Spleen (tissue), 7 donors: ENCODE results near the gene PTPN9.

ENCODE experiments used
- POLR2A ChIP-seq, 3 donors: fragments of 450-650 bp; IDR thresholded peaks; one replicate each; pipeline ENCODE4 v1.5.1; 2017; ENCODE audit warnings: antibody characterized with exemption in 3 of 3, mild to moderate bottlenecking in 1 of 3
- TF ChIP-seq, protein P1 (sequence below), 11 experiments: fragments of 200-600 bp in 7 of 11; fragments of 450-650 bp in 4 of 11; sonication (generic) in 4 of 11; IDR thresholded peaks in 8 of 11; conservative IDR thresholded peaks in 3 of 11; 1 replicate in 7 of 11; 2 replicates in 4 of 11; pipeline versions ENCODE4 v1.4.0 to v1.8.0; 2016 to 2021; ENCODE audit warnings: antibody characterized with exemption in 11 of 11, inconsistent platforms in 4 of 11, mild to moderate bottlenecking in 1 of 11
- donor health status: DM: no; HTN: no; CAD: no; lungs with moderate emphysema.
- donor health status: DM: no; HTN: no; CAD: no.
- donor health status: DM: no; HTN: no; CAD: no.

DNA sequence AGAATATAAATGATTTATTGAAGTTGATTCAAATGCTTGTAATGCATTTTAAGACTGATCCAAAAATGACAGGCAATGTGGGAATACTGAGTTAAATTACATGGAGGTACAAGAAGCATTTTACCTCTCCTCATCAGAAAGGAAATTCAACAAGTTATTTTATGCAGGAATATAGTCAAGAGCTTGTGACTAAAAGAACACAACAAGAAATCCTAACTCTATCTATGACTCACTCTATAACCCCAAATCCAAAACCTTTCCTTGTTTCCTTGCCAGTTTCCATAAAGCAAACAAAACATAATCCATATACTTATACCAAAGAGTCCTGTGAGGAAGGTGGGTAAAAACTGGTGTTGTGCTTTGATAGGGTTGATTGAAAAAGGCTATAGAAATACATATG, 158.4 kb downstream of the PTPN9 start:
- TF ChIP-seq, protein P1, sequence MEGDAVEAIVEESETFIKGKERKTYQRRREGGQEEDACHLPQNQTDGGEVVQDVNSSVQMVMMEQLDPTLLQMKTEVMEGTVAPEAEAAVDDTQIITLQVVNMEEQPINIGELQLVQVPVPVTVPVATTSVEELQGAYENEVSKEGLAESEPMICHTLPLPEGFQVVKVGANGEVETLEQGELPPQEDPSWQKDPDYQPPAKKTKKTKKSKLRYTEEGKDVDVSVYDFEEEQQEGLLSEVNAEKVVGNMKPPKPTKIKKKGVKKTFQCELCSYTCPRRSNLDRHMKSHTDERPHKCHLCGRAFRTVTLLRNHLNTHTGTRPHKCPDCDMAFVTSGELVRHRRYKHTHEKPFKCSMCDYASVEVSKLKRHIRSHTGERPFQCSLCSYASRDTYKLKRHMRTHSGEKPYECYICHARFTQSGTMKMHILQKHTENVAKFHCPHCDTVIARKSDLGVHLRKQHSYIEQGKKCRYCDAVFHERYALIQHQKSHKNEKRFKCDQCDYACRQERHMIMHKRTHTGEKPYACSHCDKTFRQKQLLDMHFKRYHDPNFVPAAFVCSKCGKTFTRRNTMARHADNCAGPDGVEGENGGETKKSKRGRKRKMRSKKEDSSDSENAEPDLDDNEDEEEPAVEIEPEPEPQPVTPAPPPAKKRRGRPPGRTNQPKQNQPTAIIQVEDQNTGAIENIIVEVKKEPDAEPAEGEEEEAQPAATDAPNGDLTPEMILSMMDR (IDR thresholded peaks at IDR 0.05 in 8 of 11, conservative IDR thresholded peaks at IDR 0.05 in 3 of 11) = no peak
- TF ChIP-seq POLR2A (IDR thresholded peaks at IDR 0.05) = no peak
